ENCODE data around the gene HOXA5.

HOXA5 gene

DNA sequence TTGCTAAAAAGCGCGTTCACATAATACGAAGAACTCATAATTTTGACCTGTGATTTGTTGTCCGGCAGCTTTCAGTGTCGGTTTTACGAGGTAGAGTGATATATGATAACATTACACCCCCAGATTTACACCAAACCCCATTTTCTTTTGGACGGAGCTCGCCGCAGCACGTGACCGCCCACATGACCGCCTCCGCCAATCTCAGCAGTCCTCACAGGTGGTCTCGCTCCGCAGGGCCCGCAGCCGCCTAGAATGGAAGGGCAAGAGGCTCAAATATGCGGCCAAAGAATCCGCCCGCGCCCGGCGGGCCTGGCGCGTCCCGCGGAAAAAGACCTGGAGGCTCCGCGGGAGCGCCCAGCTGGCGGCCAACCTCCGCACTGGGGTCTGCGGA is 13.0 kb upstream of the HOXA5 start, which contains the start of gene HOXA7:
Gene HOXA7 (minus strand): TSS at position 168 of the 391 bp plus-strand sequence. CDS start 130 bp downstream, at position 38.
- ChIA-PET CTCF (interaction anchor here (1.1 to 1.4 kb wide), 2 partner anchors 13 to 489 kb away, joined by 3 to 6 read pairs; partner anchors contain the start of gene HOXA5), POLR2A (ENCODE audit: low non-redundant PET) (no interaction called here)
- peak within 1 kb of the TSS; percentile 90 for H3K27ac ChIP-seq

DNA sequence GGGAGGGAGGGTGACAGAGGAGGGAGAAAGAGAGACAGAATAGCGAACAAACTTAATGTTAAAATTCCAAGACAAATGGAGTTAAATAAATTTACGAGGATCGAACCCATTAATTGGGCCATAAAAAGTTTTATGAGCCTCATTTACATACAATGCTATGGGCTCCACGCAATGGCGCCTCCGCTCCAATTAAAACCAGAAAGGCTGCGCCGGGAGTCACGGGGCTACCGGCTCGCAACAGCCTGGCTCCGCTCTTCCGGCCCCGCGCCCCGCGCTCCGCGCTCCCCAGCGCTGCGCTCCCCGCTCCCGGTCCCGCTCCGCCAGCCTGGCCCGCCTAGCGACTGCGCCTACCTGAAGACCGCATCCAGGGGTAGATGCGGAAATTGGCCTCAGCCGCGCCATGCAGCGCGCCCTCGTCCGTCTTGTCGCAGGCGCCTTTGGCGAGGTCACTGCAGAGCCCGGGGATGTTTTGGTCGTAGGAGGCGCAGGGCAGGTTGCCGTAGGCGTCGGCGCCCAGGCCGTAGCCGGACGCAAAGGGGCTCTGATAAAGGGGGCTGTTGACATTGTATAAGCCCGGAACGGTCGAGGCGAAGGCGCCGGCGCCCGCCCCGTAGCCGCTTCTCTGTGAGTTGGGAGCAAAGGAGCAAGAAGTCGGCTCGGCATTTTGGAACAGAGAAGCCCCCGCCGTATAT is 12.5 kb upstream of the HOXA5 start:
- H3K27ac ChIP-seq, result peak overlapping the region; percentile 90
- no peak for DNase-seq (ENCODE audit: low spot score)
- ChIA-PET POLR2A (ENCODE audit: low non-redundant PET) (no interaction called here), CTCF (interaction anchor here (1.0 to 1.4 kb wide), 3 partner anchors 12 to 488 kb away, joined by 3 to 6 read pairs (median 3); partner anchors contain the start of gene HOXA5)
- no peak for TF ChIP-seq CTCF (conservative IDR thresholded peaks at IDR 0.05; ENCODE audit: low read depth)

More for the DNA sequence above, 13.0 kb upstream of the HOXA5 start, which contains the start of gene HOXA7:
- no peak for DNase-seq (ENCODE audit: low spot score)
- no peak for TF ChIP-seq CTCF (conservative IDR thresholded peaks at IDR 0.05; ENCODE audit: low read depth)

- POLR2A ChIA-PET (ENCODE audit: low non-redundant PET), result no interaction called here
- TF ChIP-seq CTCF (conservative IDR thresholded peaks at IDR 0.05; ENCODE audit: low read depth), result no peak
- DNase-seq (ENCODE audit: low spot score), result no peak
- peak overlapping the region; percentile 90 for H3K27ac ChIP-seq
- CTCF ChIA-PET, result interaction anchor here (1.0 kb wide), 1 partner anchor 11 kb away, joined by 3 read pairs; no protein-coding TSS in a partner anchor
Observed at GRCh38 chr7:27154901-27155815, 11.7 kb upstream of the HOXA5 start.

DNA sequence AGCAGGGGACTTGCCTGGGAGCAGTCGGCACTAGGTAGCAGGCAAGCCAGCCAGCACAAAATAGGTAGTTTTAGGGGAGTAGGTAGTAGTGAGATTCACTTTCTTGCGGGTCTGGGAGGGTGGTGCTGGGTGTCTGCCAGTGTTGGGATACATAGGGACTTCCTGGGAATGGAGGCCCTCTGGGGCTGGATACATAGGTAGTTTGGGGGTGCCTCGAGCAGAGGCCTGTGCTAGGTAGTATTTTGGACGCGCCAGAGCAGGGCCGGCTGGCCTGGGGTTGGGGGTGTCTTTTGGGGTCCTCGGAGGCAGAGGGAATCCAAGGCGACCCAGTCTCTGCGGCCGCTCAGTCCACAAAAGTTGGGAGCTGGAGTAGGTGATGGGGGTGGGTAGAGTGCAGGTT is 10.9 kb upstream of the HOXA5 start:
- CTCF ChIA-PET, result interaction anchor here (0.9 kb wide), 1 partner anchor 12 kb away, joined by 5 read pairs; no protein-coding TSS in a partner anchor
- POLR2A ChIA-PET (ENCODE audit: low non-redundant PET), result no interaction called here
- no peak for TF ChIP-seq CTCF (conservative IDR thresholded peaks at IDR 0.05; ENCODE audit: low read depth)
- H3K27ac ChIP-seq, result peak overlapping the region; percentile 90
- DNase-seq (ENCODE audit: low spot score), result no peak

DNA sequence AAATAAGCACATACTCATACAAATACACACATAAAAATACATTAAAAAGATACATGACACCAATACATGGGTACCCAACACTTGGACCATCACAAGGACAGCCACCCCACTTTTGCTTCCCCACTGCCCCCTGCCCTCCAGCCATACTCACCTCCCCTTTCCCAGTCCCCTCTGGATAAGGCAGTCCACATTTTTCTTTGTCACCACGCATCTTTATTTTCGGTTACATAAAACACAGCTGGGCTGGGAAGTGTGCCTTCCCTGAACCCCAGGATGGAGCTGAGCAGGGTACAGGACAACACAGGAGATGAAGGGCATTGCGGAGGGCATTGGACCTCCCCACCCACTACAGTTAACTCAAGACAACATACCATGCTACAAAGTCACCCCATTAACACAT is 10.0 kb upstream of the HOXA5 start:
- CTCF ChIA-PET, result interaction anchor here (0.9 kb wide), 1 partner anchor 13 kb away, joined by 5 read pairs; no protein-coding TSS in a partner anchor
- POLR2A ChIA-PET (ENCODE audit: low non-redundant PET), result no interaction called here
- TF ChIP-seq CTCF (conservative IDR thresholded peaks at IDR 0.05; ENCODE audit: low read depth), result no peak
- no peak for DNase-seq (ENCODE audit: low spot score)
- peak overlapping the region; percentile 90; the same call in 1 of the 2 replicates for H3K27ac ChIP-seq

GRCh38 chr7:27152816-27153442 is 9.4 kb upstream of the HOXA5 start:
- ChIA-PET POLR2A (ENCODE audit: low non-redundant PET) (no interaction called here), CTCF (interaction anchor here (0.8 to 3.4 kb wide), 2 partner anchors 8 to 15 kb away, joined by 3 to 45 read pairs; no protein-coding TSS in a partner anchor)
- TF ChIP-seq CTCF (conservative IDR thresholded peaks at IDR 0.05; ENCODE audit: low read depth), result no peak
- H3K27ac ChIP-seq, result peak overlapping the region; percentile 92
- DNase-seq (ENCODE audit: low spot score), result no peak

Data from RWPE1 (cell line).